Measurements from ENCODE around the gene BTRC. TPM values are rescaled to one million over a fixed set of nuclear protein-coding genes. Genes with fewer than 3 reads are reported as not detected.
"Not testable (repeated sequence)": the region's sequence is repeated elsewhere in the genome, so short reads cannot be mapped to it uniquely, and the experiment has no call there.

The BTRC gene
- polyA plus RNA-seq, 2 donors: 5.7 to 6.3 TPM

GRCh38 chr10:101322266-101323108 is 31.5 kb upstream of the BTRC start:
- Histone ChIP-seq H3K27ac (ENCODE audit: low read depth in 2 of 2, low read length in 1 of 2) (no peak overlapping the region), H3K36me3 (ENCODE audit: control insufficient read depth in 2 of 2, insufficient read depth in 2 of 2, low read length in 1 of 2) (no peaks in the 10 kb centered on the region), H3K4me3 (ENCODE audit: low read depth in 1 of 2, low read length in 2 of 2) (no peak overlapping the region), H3K27me3 (ENCODE audit: control insufficient read depth in 1 of 2, insufficient read depth in 2 of 2, low read length in 2 of 2) (peaks cover 0 to 3% of the 10 kb centered on the region in 2 donors), H3K4me1 (ENCODE audit: control insufficient read depth in 2 of 2, insufficient read depth in 2 of 2, low read length in 1 of 2) (no peaks in the 10 kb centered on the region), H3K9me3 (ENCODE audit: control insufficient read depth in 2 of 2, insufficient read depth in 1 of 2, low read depth in 1 of 2, low read length in 1 of 2) (no peaks in the 10 kb centered on the region)
- WGBS, 2 donors: 71 to 80% methylated on average over 21 of the region's 21 CpGs

DNA sequence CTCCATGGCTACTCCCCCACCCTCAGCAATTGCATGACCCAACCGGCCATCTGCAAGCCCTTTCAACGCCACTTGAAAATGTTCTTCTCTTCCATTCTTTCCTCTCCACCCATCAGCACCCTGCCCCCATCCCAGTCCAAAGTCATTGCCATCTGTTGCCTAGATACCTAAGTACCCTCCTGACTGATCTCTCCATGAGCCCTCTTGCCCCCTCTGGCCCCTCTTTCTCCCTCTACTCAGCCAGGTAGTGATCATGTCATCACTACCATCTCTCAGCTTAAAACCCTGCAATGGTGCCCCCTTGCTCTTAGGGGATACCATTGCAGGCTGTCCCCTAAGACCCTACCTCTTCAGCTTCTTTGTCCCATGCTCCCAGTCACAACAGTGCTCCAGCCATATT is 30.5 kb upstream of the BTRC start:
- WGBS, 2 donors: 77 to 86% methylated on average over 2 of the region's 2 CpGs
- H3K9me3 ChIP-seq (ENCODE audit: control insufficient read depth in 2 of 2, insufficient read depth in 1 of 2, low read depth in 1 of 2, low read length in 1 of 2): no peaks in the 10 kb centered on the region
- no peaks in the 10 kb centered on the region for H3K36me3 ChIP-seq (ENCODE audit: control insufficient read depth in 2 of 2, insufficient read depth in 2 of 2, low read length in 1 of 2)
- no peak overlapping the region for H3K27ac ChIP-seq (ENCODE audit: low read depth in 2 of 2, low read length in 1 of 2)
- H3K27me3 ChIP-seq (ENCODE audit: control insufficient read depth in 1 of 2, insufficient read depth in 2 of 2, low read length in 2 of 2): peaks cover 0 to 3% of the 10 kb centered on the region in 2 donors
- H3K4me1 ChIP-seq (ENCODE audit: control insufficient read depth in 2 of 2, insufficient read depth in 2 of 2, low read length in 1 of 2): no peaks in the 10 kb centered on the region
- H3K4me3 ChIP-seq (ENCODE audit: low read depth in 1 of 2, low read length in 2 of 2): no peak overlapping the region

DNA sequence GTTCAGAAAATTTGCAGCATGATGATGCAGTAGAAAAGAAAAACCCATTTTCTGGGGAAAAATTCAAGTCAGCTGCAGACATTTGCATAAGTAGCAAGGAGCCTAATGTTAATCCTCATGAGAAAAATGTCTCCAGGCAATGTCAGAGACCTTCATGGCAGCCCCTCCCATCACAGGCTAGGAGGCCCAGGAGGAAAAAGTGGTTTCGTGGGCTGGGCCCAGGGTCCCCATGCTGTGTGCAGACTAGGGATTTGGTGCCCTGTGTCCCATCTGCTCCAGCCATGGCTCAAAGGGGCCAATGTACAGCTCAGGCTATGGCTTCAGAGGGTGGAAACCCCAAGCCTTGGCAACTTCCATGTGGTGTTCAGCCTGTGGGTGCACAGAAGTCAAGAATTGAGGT is 26.5 kb upstream of the BTRC start:
- not testable (repeated sequence) for H3K27ac ChIP-seq (ENCODE audit: low read depth in 2 of 2, low read length in 1 of 2); H3K4me3 ChIP-seq (ENCODE audit: low read depth in 1 of 2, low read length in 2 of 2); H3K9me3 ChIP-seq (ENCODE audit: control insufficient read depth in 2 of 2, insufficient read depth in 1 of 2, low read depth in 1 of 2, low read length in 1 of 2); H3K4me1 ChIP-seq (ENCODE audit: control insufficient read depth in 2 of 2, insufficient read depth in 2 of 2, low read length in 1 of 2); H3K27me3 ChIP-seq (ENCODE audit: control insufficient read depth in 1 of 2, insufficient read depth in 2 of 2, low read length in 2 of 2); H3K36me3 ChIP-seq (ENCODE audit: control insufficient read depth in 2 of 2, insufficient read depth in 2 of 2, low read length in 1 of 2)
- WGBS, 2 donors: 89 to 95% methylated on average over 1 of the region's 1 CpG

DNA sequence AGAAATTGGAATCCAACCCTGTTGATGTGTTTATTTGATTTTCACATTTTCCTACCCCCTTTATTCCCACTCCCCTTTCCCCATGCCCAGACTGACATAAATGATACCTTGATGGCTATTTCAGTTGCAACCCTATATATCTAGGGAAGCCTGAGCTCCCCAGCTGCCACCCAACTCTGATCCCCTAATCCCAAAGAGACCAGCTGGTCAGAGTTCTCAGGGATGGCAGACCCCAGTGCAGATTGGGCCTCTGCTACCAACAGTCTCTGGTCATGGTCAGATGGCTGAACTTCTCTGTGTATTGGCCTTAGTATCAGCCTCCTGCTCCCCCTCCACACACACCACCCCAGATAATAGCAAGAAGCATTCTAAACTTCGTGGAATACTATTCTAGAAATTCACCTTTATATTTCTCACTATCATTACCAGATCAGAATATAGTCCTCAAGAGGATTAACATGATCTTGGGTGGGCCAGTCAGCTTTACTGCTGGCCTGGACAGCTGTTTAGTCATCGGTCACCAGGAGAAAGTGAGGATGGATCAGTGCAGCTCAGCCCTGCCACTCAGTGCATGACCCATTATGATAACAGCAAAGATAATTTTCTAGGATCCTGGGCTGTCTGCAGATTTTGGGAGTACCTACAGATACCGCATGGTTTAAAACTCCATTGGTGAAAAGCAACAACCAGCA is 24.5 kb upstream of the BTRC start:
- Histone ChIP-seq H3K9me3 (ENCODE audit: control insufficient read depth in 2 of 2, insufficient read depth in 1 of 2, low read depth in 1 of 2, low read length in 1 of 2) (no peaks in the 10 kb centered on the region), H3K36me3 (ENCODE audit: control insufficient read depth in 2 of 2, insufficient read depth in 2 of 2, low read length in 1 of 2) (no peaks in the 10 kb centered on the region), H3K27ac (ENCODE audit: low read depth in 2 of 2, low read length in 1 of 2) (no peak overlapping the region), H3K4me3 (ENCODE audit: low read depth in 1 of 2, low read length in 2 of 2) (no peak overlapping the region), H3K27me3 (ENCODE audit: control insufficient read depth in 1 of 2, insufficient read depth in 2 of 2, low read length in 2 of 2) (peaks cover 0 to 3% of the 10 kb centered on the region in 2 donors), H3K4me1 (ENCODE audit: control insufficient read depth in 2 of 2, insufficient read depth in 2 of 2, low read length in 1 of 2) (no peaks in the 10 kb centered on the region)
- WGBS, 2 donors: 88 to 89% methylated on average over 3 of the region's 3 CpGs

DNA sequence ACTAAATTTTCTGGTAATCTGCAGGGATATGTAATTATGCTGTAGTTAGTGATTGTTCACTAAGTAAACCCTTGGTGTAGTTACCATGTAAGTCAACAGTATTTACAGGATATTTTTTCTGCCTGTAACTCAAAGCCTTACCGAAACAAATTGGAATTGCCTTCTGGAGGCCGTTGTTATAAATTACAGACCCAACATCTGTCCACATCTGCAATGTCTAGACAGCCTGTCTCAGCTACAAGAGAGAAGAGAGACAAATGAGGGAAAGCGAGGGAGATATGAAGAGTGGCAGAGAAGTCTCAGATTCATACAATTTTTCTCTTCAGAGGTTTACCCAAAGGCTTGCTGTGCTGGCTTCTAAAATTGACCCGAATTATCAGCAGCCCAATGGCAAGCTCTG is 23.7 kb upstream of the BTRC start:
- no peak overlapping the region for H3K27ac ChIP-seq (ENCODE audit: low read depth in 2 of 2, low read length in 1 of 2)
- 87% methylated on average over 4 of the region's 4 CpGs for WGBS, 2 donors
- no peaks in the 10 kb centered on the region for H3K9me3 ChIP-seq (ENCODE audit: control insufficient read depth in 2 of 2, insufficient read depth in 1 of 2, low read depth in 1 of 2, low read length in 1 of 2)
- no peak overlapping the region for H3K4me3 ChIP-seq (ENCODE audit: low read depth in 1 of 2, low read length in 2 of 2)
- H3K4me1 ChIP-seq (ENCODE audit: control insufficient read depth in 2 of 2, insufficient read depth in 2 of 2, low read length in 1 of 2): no peaks in the 10 kb centered on the region
- peaks cover 0 to 3% of the 10 kb centered on the region in 2 donors for H3K27me3 ChIP-seq (ENCODE audit: control insufficient read depth in 1 of 2, insufficient read depth in 2 of 2, low read length in 2 of 2)
- no peaks in the 10 kb centered on the region for H3K36me3 ChIP-seq (ENCODE audit: control insufficient read depth in 2 of 2, insufficient read depth in 2 of 2, low read length in 1 of 2)

- WGBS, 2 donors: 56 to 58% methylated on average over 14 of the region's 14 CpGs
- Histone ChIP-seq H3K27me3 (ENCODE audit: control insufficient read depth in 1 of 2, insufficient read depth in 2 of 2, low read length in 2 of 2) (no peaks in the 10 kb centered on the region), H3K36me3 (ENCODE audit: control insufficient read depth in 2 of 2, insufficient read depth in 2 of 2, low read length in 1 of 2) (no peaks in the 10 kb centered on the region), H3K4me1 (ENCODE audit: control insufficient read depth in 2 of 2, insufficient read depth in 2 of 2, low read length in 1 of 2) (no peaks in the 10 kb centered on the region), H3K9me3 (ENCODE audit: control insufficient read depth in 2 of 2, insufficient read depth in 1 of 2, low read depth in 1 of 2, low read length in 1 of 2) (no peaks in the 10 kb centered on the region), H3K4me3 (ENCODE audit: low read depth in 1 of 2, low read length in 2 of 2) (no peak overlapping the region), H3K27ac (ENCODE audit: low read depth in 2 of 2, low read length in 1 of 2) (no peak overlapping the region)
Observed at GRCh38 chr10:101330631-101331225, 23.2 kb upstream of the BTRC start.

GRCh38 chr10:101331956-101332355 is 22.0 kb upstream of the BTRC start:
- Histone ChIP-seq H3K4me3 (ENCODE audit: low read depth in 1 of 2, low read length in 2 of 2) (no peak overlapping the region), H3K36me3 (ENCODE audit: control insufficient read depth in 2 of 2, insufficient read depth in 2 of 2, low read length in 1 of 2) (no peaks in the 10 kb centered on the region), H3K27me3 (ENCODE audit: control insufficient read depth in 1 of 2, insufficient read depth in 2 of 2, low read length in 2 of 2) (no peaks in the 10 kb centered on the region), H3K4me1 (ENCODE audit: control insufficient read depth in 2 of 2, insufficient read depth in 2 of 2, low read length in 1 of 2) (no peaks in the 10 kb centered on the region), H3K27ac (ENCODE audit: low read depth in 2 of 2, low read length in 1 of 2) (no peak overlapping the region), H3K9me3 (ENCODE audit: control insufficient read depth in 2 of 2, insufficient read depth in 1 of 2, low read depth in 1 of 2, low read length in 1 of 2) (no peaks in the 10 kb centered on the region)
- 74 to 80% methylated on average over 2 of the region's 2 CpGs for WGBS, 2 donors

DNA sequence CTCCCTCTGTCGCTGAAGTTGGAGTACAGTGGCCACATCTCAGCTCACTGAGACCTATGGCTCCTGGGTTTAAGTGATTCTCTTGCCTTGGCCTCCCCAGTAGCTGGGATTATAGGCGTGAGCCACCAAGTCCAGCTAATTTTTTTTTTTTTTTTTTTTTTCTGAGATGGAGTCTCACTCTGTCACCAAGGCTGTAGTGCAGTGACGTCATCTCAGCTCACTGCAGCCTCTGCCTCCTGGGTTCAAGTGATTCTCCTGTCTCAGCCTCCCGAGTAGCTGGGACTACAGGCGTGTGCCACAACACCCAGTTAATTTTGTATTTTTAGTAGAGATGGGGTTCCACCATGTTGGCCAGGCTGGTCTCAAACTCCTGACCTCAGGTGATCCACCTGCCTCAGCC is 19.7 kb upstream of the BTRC start:
- not testable (repeated sequence) for H3K4me3 ChIP-seq (ENCODE audit: low read depth in 1 of 2, low read length in 2 of 2); H3K27ac ChIP-seq (ENCODE audit: low read depth in 2 of 2, low read length in 1 of 2); H3K27me3 ChIP-seq (ENCODE audit: control insufficient read depth in 1 of 2, insufficient read depth in 2 of 2, low read length in 2 of 2); H3K36me3 ChIP-seq (ENCODE audit: control insufficient read depth in 2 of 2, insufficient read depth in 2 of 2, low read length in 1 of 2); H3K4me1 ChIP-seq (ENCODE audit: control insufficient read depth in 2 of 2, insufficient read depth in 2 of 2, low read length in 1 of 2); H3K9me3 ChIP-seq (ENCODE audit: control insufficient read depth in 2 of 2, insufficient read depth in 1 of 2, low read depth in 1 of 2, low read length in 1 of 2)
- 90 to 91% methylated on average over 5 of the region's 5 CpGs for WGBS, 2 donors

GRCh38 chr10:101336382-101336781 is 17.6 kb upstream of the BTRC start:
- H3K27me3 ChIP-seq (ENCODE audit: control insufficient read depth in 1 of 2, insufficient read depth in 2 of 2, low read length in 2 of 2): no peaks in the 10 kb centered on the region
- no peaks in the 10 kb centered on the region for H3K36me3 ChIP-seq (ENCODE audit: control insufficient read depth in 2 of 2, insufficient read depth in 2 of 2, low read length in 1 of 2)
- H3K4me1 ChIP-seq (ENCODE audit: control insufficient read depth in 2 of 2, insufficient read depth in 2 of 2, low read length in 1 of 2): no peaks in the 10 kb centered on the region
- H3K27ac ChIP-seq (ENCODE audit: low read depth in 2 of 2, low read length in 1 of 2): no peak overlapping the region
- no peaks in the 10 kb centered on the region for H3K9me3 ChIP-seq (ENCODE audit: control insufficient read depth in 2 of 2, insufficient read depth in 1 of 2, low read depth in 1 of 2, low read length in 1 of 2)
- H3K4me3 ChIP-seq (ENCODE audit: low read depth in 1 of 2, low read length in 2 of 2): no peak overlapping the region
